MG63 (cell line): Measurements from ENCODE around the gene TMEM88. TPM values are rescaled to one million over a fixed set of nuclear protein-coding genes. Genes with fewer than 3 reads are reported as not detected.

Source experiments
- DNase-seq: peaks from one replicate; pipeline ENCODE4 v3.0.0-alpha.2; 2020
- H3K27me3 ChIP-seq: fragments of 250-450 bp; sonication (Bioruptor Pico); 2 replicates; pipeline ENCODE4 v1.5.1; 2020; ENCODE audit warnings: mild to moderate bottlenecking, moderate library complexity
- H3K36me3 ChIP-seq: fragments of 250-450 bp; sonication (Bioruptor Pico); 2 replicates; pipeline ENCODE4 v1.5.1; 2020; ENCODE audit warnings: mild to moderate bottlenecking, moderate library complexity
- H3K4me3 ChIP-seq: fragments of 250-450 bp; sonication (Bioruptor Pico); 2 replicates; pipeline ENCODE4 v1.5.1; 2020; ENCODE audit warnings: mild to moderate bottlenecking, moderate library complexity
- H3K9me3 ChIP-seq: fragments of 250-450 bp; sonication (Bioruptor Pico); 2 replicates; pipeline ENCODE4 v1.5.1; 2020; ENCODE audit warnings: mild to moderate bottlenecking, moderate library complexity
- total RNA-seq: library from RNA; depleted of rRNA; stranded (reverse); fragments of >200 nt; shearing (Covaris generic); gene quantifications from 2 replicates; pipeline ENCODE4 v1.2.3, GENCODE V29; 2014; ENCODE audit warnings: low replicate concordance

The TMEM88 gene
- total RNA-seq, 1 experiment from 2014 or later, result not detected

DNA sequence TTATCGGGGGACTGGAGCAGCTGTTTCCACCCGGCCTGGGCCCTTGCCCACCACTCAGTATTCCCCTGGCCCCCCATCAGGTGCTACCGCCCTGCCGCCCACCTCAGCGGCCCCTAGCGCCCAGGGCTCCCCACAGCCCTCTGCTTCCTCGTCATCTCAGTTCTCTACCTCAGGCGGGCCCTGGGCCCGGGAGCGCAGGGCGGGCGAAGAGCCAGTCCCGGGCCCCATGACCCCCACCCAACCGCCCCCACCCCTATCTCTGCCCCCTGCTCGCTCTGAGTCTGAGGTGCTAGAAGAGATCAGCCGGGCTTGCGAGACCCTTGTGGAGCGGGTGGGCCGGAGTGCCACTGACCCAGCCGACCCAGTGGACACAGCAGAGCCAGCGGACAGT is 6.1 kb upstream of the TMEM88 start:
- Histone ChIP-seq H3K9me3 (no peaks in the 10 kb centered on the region; the same call in 1 of the 2 replicates), H3K36me3 (peaks cover 62% of the 10 kb centered on the region)

DNA sequence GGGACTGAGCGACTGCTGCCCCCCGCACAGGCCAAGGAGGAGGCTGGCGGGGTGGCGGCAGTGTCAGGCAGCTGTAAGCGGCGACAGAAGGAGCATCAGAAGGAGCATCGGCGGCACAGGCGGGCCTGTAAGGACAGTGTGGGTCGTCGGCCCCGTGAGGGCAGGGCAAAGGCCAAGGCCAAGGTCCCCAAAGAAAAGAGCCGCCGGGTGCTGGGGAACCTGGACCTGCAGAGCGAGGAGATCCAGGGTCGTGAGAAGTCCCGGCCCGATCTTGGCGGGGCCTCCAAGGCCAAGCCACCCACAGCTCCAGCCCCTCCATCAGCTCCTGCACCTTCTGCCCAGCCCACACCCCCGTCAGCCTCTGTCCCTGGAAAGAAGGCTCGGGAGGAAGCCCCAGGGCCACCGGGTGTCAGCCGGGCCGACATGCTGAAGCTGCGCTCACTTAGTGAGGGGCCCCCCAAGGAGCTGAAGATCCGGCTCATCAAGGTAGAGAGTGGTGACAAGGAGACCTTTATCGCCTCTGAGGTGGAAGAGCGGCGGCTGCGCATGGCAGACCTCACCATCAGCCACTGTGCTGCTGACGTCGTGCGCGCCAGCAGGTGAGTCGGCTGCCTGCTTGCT is 5.6 kb upstream of the TMEM88 start:
- DNase-seq, result no peak
- no peaks in the 10 kb centered on the region for H3K27me3 ChIP-seq
- H3K4me3 ChIP-seq, result no peak overlapping the region
- no peaks in the 10 kb centered on the region; the same call in 1 of the 2 replicates for H3K9me3 ChIP-seq
- H3K36me3 ChIP-seq, result peaks cover 62% of the 10 kb centered on the region

More for the DNA sequence above, 6.1 kb upstream of the TMEM88 start:
- Histone ChIP-seq H3K27me3 (no peaks in the 10 kb centered on the region), H3K4me3 (no peak overlapping the region)
- DNase-seq, result no peak

DNA sequence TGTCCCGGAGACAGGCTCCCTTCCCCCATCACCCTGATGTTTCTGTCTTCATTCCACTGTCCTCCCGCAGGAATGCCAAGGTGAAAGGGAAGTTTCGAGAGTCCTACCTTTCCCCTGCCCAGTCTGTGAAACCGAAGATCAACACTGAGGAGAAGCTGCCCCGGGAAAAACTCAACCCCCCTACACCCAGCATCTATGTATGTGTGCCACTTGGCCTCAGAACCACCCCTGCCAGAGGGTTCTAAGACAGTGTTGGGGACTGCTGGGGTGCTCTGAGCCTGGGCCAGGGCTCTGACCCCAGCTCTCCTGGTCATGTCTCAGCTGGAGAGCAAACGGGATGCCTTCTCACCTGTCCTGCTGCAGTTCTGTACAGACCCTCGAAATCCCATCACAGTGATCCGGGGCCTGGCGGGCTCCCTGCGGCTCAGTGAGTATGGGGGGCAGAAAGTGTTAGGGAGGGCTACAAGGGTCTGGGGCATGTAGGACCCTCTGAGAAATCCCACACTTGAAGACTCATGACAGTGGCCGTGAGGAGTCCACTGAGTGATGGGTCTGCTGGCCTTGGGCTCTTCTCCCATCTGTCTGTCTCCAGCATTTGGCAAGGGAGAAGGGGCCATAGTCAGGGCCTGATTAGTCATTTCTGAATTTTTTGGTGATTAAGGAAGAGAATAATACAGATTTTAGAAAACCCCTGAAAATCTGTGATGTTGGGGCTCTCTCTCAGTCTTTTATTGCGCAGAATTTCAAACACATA is 4.9 kb upstream of the TMEM88 start:
- no peaks in the 10 kb centered on the region; the same call in 1 of the 2 replicates for H3K9me3 ChIP-seq
- no peak for DNase-seq
- H3K36me3 ChIP-seq, result peaks cover 64% of the 10 kb centered on the region
- H3K27me3 ChIP-seq, result no peaks in the 10 kb centered on the region
- no peak overlapping the region for H3K4me3 ChIP-seq

DNA sequence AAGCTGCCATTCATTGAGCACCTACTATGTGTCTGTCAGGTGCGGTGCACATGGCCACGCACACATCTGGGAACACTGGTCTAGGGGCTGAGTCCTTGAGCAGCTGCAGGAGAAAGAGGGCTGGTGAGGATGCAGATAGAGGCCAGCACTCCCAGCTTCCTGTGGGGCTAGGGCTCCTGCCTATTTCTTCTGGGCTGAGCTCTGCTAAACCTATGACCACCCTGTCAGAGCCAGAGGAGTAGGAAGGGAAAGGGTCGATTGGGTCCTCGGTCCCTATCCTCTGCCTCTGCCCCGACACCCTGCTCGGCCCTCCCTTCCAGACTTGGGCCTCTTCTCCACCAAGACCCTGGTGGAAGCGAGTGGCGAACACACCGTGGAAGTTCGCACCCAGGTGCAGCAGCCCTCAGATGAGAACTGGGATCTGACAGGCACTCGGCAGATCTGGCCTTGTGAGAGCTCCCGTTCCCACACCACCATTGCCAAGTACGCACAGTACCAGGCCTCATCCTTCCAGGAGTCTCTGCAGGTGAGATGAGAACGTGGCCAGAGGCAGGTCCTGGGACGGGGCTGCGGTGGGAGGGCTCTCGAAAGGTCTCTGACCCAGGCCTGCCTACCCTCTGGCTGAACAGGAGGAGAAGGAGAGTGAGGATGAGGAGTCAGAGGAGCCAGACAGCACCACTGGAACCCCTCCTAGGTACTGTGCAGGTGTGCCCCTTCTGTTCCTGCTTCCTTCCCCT is 4.0 kb upstream of the TMEM88 start:
- DNase-seq, result no peak
- Histone ChIP-seq H3K9me3 (no peaks in the 10 kb centered on the region; the same call in 1 of the 2 replicates), H3K4me3 (no peak overlapping the region), H3K27me3 (no peaks in the 10 kb centered on the region), H3K36me3 (peaks cover 65% of the 10 kb centered on the region)

DNA sequence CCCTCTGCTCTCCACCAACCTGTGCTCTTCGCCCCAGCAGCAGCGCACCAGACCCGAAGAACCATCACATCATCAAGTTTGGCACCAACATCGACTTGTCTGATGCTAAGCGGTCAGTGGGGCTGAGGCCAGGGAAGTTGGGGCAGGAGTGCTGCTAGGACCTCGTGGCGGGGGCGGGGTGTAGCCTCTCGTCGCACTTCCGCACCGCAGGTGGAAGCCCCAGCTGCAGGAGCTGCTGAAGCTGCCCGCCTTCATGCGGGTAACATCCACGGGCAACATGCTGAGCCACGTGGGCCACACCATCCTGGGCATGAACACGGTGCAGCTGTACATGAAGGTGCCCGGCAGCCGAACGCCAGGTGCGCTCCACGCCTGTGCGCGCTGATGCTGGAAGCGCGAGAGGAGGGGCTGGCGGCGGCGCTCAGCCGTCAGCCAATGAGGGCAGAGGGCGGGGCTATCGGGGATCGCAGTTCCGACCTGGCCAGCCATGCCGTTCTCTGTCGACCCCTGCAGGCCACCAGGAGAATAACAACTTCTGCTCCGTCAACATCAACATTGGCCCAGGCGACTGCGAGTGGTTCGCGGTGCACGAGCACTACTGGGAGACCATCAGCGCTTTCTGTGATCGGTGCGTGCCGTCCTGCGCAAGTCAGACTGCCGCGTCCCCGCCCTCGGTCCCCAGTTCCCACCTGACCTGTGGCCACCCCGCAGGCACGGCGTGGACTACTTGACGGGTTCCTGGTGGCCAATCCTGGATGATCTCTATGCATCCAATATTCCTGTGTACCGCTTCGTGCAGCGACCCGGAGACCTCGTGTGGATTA is 3.2 kb upstream of the TMEM88 start:
- no peaks in the 10 kb centered on the region; the same call in 1 of the 2 replicates for H3K9me3 ChIP-seq
- no peak overlapping the region for H3K4me3 ChIP-seq
- no peaks in the 10 kb centered on the region for H3K27me3 ChIP-seq
- peaks cover 65% of the 10 kb centered on the region for H3K36me3 ChIP-seq
- peak; percentile 41 for DNase-seq

DNA sequence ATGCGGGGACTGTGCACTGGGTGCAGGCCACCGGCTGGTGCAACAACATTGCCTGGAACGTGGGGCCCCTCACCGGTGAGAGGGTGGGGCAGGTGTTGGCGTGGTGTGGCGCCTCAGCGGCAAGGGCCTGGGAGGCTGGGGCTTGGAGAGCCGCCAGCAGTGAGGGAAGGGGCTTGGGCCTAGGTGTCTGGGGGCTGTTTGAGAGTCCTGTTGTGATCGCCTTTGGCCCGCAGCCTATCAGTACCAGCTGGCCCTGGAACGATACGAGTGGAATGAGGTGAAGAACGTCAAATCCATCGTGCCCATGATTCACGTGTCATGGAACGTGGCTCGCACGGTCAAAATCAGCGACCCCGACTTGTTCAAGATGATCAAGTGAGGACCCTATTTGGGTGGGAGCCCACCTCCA is 2.6 kb upstream of the TMEM88 start:
- no peaks in the 10 kb centered on the region for H3K27me3 ChIP-seq
- peaks cover 61% of the 10 kb centered on the region for H3K36me3 ChIP-seq
- no peaks in the 10 kb centered on the region; the same call in 1 of the 2 replicates for H3K9me3 ChIP-seq
- DNase-seq, result no peak
- H3K4me3 ChIP-seq, result no peak overlapping the region

DNA sequence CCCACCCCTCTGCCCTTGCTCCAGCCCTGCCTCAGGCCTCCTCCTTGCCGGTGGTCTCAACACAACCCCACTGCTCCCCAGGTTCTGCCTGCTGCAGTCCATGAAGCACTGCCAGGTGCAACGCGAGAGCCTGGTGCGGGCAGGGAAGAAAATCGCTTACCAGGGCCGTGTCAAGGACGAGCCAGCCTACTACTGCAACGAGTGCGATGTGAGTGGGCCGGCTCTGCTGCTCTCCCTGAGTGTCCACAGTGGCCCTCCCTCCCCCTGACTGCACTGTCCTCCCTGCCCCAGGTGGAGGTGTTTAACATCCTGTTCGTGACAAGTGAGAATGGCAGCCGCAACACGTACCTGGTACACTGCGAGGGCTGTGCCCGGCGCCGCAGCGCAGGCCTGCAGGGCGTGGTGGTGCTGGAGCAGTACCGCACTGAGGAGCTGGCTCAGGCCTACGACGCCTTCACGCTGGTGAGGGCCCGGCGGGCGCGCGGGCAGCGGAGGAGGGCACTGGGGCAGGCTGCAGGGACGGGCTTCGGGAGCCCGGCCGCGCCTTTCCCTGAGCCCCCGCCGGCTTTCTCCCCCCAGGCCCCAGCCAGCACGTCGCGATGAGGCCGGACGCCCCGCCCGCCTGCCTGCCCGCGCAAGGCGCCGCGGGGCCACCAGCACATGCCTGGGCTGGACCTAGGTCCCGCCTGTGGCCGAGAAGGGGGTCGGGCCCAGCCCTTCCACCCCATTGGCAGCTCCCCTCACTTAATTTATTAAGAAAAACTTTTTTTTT is 1.8 kb upstream of the TMEM88 start:
- Histone ChIP-seq H3K4me3 (no peak overlapping the region), H3K9me3 (no peaks in the 10 kb centered on the region; the same call in 1 of the 2 replicates), H3K36me3 (peaks cover 59% of the 10 kb centered on the region)

DNA sequence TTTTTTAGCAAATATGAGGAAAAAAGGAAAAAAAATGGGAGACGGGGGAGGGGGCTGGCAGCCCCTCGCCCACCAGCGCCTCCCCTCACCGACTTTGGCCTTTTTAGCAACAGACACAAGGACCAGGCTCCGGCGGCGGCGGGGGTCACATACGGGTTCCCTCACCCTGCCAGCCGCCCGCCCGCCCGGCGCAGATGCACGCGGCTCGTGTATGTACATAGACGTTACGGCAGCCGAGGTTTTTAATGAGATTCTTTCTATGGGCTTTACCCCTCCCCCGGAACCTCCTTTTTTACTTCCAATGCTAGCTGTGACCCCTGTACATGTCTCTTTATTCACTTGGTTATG is 1.2 kb upstream of the TMEM88 start:
- Histone ChIP-seq H3K9me3 (no peaks in the 10 kb centered on the region; the same call in 1 of the 2 replicates), H3K27me3 (no peaks in the 10 kb centered on the region), H3K4me3 (no peak overlapping the region), H3K36me3 (peaks cover 63% of the 10 kb centered on the region)
- no peak for DNase-seq

More for the DNA sequence above, 1.8 kb upstream of the TMEM88 start:
- no peaks in the 10 kb centered on the region for H3K27me3 ChIP-seq
- no peak for DNase-seq

DNA sequence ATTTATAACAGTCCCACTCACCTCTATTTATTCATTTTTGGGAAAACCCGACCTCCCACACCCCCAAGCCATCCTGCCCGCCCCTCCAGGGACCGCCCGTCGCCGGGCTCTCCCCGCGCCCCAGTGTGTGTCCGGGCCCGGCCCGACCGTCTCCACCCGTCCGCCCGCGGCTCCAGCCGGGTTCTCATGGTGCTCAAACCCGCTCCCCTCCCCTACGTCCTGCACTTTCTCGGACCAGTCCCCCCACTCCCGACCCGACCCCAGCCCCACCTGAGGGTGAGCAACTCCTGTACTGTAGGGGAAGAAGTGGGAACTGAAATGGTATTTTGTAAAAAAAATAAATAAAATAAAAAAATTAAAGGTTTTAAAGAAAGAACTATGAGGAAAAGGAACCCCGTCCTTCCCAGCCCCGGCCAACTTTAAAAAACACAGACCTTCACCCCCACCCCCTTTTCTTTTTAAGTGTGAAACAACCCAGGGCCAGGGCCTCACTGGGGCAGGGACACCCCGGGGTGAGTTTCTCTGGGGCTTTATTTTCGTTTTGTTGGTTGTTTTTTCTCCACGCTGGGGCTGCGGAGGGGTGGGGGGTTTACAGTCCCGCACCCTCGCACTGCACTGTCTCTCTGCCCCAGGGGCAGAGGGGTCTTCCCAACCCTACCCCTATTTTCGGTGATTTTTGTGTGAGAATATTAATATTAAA is 638 bp upstream of the TMEM88 start:
- H3K36me3 ChIP-seq, result peaks cover 63% of the 10 kb centered on the region
- H3K4me3 ChIP-seq, result no peak overlapping the region
- H3K9me3 ChIP-seq, result no peaks in the 10 kb centered on the region; the same call in 1 of the 2 replicates
- no peak for DNase-seq
- no peaks in the 10 kb centered on the region for H3K27me3 ChIP-seq

DNA sequence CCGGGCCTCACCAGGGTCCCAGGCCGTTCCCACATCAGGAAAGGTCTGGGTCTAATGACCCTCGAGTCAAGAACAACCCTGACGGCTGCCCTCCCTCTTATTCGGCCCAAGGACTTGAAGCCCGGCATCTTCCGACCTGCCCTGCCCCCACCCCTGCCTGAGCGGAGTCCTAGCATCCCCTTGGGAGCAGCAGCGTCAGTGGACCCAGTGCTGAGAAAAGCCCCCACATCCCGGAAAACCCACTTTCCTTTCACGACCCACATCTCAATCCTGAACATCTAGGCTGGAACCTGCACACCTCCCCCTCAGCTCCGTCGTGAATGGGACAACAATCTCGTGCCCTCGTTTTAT is 769 bp downstream of the TMEM88 start:
- H3K27me3 ChIP-seq, result no peaks in the 10 kb centered on the region
- no peak for DNase-seq
- H3K4me3 ChIP-seq, result peak overlapping the region; percentile 82
- no peaks in the 10 kb centered on the region; the same call in 1 of the 2 replicates for H3K9me3 ChIP-seq
- H3K36me3 ChIP-seq, result peaks cover 60% of the 10 kb centered on the region

DNA sequence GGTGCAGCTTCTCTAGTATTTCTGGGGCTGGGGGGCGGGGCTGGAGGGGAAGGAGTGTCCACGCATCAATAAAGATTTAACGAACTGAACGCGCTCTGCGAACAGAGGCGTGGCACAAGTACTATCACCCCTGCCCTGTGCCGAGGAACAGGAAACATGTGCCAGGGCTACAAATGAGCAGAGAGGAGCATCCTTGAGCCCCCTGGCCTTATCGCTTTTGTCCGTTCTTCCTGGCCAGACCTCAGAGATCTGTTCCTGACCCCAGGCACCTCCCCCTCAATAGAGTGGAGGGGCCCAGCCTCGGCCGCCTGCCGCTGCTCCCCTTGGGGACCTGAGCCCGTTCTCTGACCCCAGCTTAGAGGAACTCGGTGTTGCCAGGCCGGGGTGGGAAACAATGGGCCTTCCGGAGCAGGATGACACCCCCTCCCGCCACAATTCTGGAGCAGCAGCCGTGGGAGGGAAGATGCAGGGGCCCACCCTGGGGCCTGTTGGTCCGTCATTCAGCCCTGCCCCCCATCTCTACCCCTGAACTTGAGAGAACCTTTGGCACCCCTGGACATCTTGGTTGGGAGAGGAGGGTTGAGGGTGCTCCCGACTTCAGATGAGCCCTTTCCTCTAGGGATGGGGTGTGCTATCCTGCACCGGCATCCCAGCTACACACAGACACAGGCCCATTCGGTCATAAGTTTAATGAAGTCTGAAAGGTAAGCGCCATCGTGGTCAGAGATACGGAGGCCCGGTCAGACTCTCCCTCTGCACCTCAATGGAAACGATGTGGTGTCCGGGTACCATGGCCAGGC is 1.3 kb downstream of the TMEM88 start:
- Histone ChIP-seq H3K9me3 (no peaks in the 10 kb centered on the region; the same call in 1 of the 2 replicates), H3K4me3 (peak overlapping the region; percentile 82), H3K36me3 (peaks cover 55% of the 10 kb centered on the region), H3K27me3 (no peaks in the 10 kb centered on the region)
- DNase-seq, result no peak

DNA sequence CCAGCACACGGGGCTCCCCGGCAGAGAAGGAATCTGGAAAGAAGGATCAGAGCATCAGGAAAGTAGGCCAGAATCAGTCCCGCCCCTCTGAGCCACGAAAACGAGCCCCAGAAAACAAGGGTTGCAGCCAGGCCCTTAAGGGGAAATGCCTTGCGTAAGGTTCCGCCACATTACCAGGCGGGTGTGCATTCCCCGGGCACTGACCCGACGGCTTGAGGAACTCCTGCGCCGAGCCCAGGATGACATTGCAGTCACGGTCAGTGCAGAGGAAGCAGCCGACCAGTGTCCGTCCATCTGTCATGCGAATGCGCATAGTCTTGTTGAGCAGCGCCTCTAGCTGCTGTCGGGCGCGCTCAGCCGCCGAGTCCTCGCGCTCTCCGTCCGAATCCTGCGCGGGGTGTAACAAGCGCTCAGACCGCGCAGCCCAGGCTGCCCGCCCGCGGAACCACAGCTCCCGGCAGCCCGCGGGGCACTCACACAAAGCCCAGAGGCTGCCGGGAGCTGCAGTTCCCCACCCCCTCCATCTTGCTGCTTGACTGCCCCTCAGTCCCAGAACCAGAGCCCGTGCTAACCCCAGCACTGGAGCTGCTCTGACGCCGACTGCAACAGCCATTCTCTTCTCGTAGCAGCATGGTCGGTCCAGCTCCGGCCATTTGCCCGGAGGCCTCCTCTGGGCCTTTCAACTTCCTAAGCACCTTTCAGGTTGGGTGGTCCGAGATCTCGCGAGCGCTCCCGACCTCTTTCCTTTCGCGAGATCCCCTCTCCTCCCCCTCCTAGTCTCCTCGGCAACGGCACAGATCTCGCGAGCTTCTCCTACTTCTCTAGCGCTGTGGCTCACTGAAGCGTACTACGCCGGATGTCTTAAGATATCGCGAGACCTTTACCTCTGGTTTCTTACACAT is 2.2 kb downstream of the TMEM88 start, which contains the start of gene NAA38:
NAA38 (minus strand) TSS at position 749 of the 902 bp plus-strand sequence; CDS start at position 653, 96 bp downstream.
- no peaks in the 10 kb centered on the region for H3K27me3 ChIP-seq
- H3K4me3 ChIP-seq, result peak within 1 kb of the TSS; percentile 82
- peak; percentile 99 for DNase-seq
- no peaks in the 10 kb centered on the region for H3K9me3 ChIP-seq
- H3K36me3 ChIP-seq, result peaks cover 48% of the 10 kb centered on the region

DNA sequence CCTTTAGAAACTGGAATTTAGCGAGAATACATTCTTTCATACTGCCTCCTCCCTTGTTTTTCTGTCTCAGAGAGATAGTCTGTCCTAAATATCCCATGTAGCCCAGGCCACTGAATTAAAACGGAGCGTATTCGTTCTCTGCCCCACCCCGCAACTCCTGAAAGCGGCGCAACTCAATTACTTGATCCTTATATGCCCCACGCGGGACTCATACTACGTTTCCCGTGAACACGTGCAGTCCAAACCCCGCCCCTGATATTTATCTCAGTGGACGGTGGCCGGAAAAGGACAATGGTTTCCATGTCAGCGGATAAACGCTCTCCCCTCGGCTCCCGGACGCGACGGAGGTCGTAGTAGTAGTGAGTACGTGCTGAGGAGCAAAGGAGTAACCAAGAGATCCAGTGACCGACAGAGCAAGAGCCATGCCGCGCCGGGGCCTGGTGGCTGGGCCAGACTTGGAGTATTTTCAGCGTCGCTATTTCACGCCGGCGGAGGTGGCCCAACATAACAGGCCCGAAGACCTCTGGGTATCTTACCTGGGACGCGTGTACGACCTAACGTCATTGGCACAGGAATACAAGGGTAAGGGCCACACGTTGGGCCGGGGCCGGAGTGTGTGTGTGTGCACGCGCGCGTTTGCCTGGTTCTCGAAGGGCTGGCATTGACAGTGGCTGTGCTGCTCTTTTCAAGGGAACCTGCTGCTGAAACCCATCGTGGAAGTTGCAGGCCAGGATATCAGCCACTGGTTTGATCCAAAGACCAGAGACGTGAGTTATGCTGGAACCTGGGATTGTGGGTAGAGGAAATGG is 3.1 kb downstream of the TMEM88 start, which contains the start of gene CYB5D1:
CYB5D1 (plus strand) TSS at position 291 of the 809 bp plus-strand sequence; CDS start at position 423, 132 bp downstream.
- Histone ChIP-seq H3K9me3 (no peaks in the 10 kb centered on the region), H3K4me3 (peak within 1 kb of the TSS; percentile 82), H3K36me3 (peaks cover 46% of the 10 kb centered on the region), H3K27me3 (no peaks in the 10 kb centered on the region)
- peak; percentile 92 for DNase-seq
